ENCODE measurements around the gene LINGO4.

The LINGO4 gene

DNA sequence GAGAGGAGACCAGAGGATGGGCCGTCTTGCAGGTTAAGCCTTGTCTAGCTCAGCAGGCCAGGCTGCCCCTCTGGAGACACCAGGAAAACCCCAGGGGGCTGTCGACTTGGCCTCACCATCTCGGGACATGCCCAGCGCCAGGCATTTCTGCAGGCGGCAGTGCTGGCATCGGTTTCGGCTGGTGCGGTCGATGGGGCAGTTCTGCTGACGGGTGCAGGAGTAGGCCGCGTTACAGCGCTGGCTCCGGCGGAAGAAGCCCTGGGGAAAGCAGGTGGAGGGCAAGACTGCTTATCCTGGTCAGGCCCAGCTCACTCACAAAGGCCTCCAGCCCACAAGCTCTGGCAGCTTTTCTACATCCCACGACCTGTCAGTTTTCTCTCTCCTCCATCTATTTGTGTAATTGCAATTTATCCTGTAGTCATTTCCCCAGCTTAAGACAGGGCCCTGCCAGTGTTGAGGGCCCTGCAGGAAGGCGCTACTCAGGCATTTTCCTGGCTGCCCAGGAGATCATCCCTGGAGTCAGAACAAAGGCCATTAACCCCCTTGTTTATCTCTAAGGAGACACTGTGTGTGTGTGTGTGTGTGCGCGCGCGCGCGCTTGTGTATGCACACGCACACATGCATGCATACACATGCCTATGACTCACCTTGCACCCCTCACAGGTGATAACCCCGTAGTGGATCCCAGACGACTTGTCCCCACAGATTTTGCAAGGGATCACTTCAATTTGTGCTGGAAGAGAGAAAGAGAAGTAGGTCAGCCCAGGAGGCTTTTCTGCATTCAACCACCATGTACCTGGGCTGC is 11.5 kb upstream of the LINGO4 start:
- TF ChIP-seq ZFP3 (CRISPR knock-in tag; IDR thresholded peaks at IDR 0.05) (no peak), ZC3H10 (CRISPR knock-in tag; IDR thresholded peaks at IDR 0.05) (no peak), SNAI2 (CRISPR knock-in tag; IDR thresholded peaks at IDR 0.05) (no peak), ZNF565 (CRISPR knock-in tag; conservative IDR thresholded peaks at IDR 0.05; ENCODE audit: low read depth) (no peak), ARNTL (CRISPR knock-in tag; IDR thresholded peaks at IDR 0.05; ENCODE audit: borderline replicate concordance, low read depth) (no peak), ESRRG (CRISPR knock-in tag; IDR thresholded peaks at IDR 0.05) (no peak), PPARA (CRISPR knock-in tag; IDR thresholded peaks at IDR 0.05; ENCODE audit: borderline replicate concordance) (no peak), OSR1 (CRISPR knock-in tag; IDR thresholded peaks at IDR 0.05) (no peak), ZNF70 (CRISPR knock-in tag; IDR thresholded peaks at IDR 0.05) (no peak), TOX (CRISPR knock-in tag; IDR thresholded peaks at IDR 0.05; ENCODE audit: borderline replicate concordance) (no peak), GLIS3 (CRISPR knock-in tag; IDR thresholded peaks at IDR 0.05) (no peak), BACH2 (CRISPR knock-in tag; IDR thresholded peaks at IDR 0.05; ENCODE audit: borderline replicate concordance) (no peak), ZNF8 (CRISPR knock-in tag; IDR thresholded peaks at IDR 0.05) (no peak), ZFP30 (CRISPR knock-in tag; IDR thresholded peaks at IDR 0.05) (no peak), CSDC2 (CRISPR knock-in tag; IDR thresholded peaks at IDR 0.05) (no peak), TCF4 (CRISPR knock-in tag; IDR thresholded peaks at IDR 0.05; ENCODE audit: borderline replicate concordance) (no peak)
- TF ChIP-seq, protein P1, sequence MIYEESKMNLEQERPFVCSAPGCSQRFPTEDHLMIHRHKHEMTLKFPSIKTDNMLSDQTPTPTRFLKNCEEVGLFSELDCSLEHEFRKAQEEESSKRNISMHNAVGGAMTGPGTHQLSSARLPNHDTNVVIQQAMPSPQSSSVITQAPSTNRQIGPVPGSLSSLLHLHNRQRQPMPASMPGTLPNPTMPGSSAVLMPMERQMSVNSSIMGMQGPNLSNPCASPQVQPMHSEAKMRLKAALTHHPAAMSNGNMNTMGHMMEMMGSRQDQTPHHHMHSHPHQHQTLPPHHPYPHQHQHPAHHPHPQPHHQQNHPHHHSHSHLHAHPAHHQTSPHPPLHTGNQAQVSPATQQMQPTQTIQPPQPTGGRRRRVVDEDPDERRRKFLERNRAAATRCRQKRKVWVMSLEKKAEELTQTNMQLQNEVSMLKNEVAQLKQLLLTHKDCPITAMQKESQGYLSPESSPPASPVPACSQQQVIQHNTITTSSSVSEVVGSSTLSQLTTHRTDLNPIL (CRISPR knock-in tag; IDR thresholded peaks at IDR 0.05; ENCODE audit: low read depth) = no peak
- TF ChIP-seq, protein P2, sequence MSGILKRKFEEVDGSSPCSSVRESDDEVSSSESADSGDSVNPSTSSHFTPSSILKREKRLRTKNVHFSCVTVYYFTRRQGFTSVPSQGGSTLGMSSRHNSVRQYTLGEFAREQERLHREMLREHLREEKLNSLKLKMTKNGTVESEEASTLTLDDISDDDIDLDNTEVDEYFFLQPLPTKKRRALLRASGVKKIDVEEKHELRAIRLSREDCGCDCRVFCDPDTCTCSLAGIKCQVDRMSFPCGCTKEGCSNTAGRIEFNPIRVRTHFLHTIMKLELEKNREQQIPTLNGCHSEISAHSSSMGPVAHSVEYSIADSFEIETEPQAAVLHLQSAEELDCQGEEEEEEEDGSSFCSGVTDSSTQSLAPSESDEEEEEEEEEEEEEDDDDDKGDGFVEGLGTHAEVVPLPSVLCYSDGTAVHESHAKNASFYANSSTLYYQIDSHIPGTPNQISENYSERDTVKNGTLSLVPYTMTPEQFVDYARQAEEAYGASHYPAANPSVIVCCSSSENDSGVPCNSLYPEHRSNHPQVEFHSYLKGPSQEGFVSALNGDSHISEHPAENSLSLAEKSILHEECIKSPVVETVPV (CRISPR knock-in tag; IDR thresholded peaks at IDR 0.05) = no peak
- TF ChIP-seq, protein P3, sequence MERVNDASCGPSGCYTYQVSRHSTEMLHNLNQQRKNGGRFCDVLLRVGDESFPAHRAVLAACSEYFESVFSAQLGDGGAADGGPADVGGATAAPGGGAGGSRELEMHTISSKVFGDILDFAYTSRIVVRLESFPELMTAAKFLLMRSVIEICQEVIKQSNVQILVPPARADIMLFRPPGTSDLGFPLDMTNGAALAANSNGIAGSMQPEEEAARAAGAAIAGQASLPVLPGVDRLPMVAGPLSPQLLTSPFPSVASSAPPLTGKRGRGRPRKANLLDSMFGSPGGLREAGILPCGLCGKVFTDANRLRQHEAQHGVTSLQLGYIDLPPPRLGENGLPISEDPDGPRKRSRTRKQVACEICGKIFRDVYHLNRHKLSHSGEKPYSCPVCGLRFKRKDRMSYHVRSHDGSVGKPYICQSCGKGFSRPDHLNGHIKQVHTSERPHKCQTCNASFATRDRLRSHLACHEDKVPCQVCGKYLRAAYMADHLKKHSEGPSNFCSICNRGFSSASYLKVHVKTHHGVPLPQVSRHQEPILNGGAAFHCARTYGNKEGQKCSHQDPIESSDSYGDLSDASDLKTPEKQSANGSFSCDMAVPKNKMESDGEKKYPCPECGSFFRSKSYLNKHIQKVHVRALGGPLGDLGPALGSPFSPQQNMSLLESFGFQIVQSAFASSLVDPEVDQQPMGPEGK (CRISPR knock-in tag; IDR thresholded peaks at IDR 0.05; ENCODE audit: borderline replicate concordance) = no peak
- TF ChIP-seq, protein P4, sequence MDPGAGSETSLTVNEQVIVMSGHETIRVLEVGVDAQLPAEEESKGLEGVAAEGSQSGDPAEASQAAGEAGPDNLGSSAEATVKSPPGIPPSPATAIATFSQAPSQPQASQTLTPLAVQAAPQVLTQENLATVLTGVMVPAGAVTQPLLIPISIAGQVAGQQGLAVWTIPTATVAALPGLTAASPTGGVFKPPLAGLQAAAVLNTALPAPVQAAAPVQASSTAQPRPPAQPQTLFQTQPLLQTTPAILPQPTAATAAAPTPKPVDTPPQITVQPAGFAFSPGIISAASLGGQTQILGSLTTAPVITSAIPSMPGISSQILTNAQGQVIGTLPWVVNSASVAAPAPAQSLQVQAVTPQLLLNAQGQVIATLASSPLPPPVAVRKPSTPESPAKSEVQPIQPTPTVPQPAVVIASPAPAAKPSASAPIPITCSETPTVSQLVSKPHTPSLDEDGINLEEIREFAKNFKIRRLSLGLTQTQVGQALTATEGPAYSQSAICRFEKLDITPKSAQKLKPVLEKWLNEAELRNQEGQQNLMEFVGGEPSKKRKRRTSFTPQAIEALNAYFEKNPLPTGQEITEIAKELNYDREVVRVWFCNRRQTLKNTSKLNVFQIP (CRISPR knock-in tag; IDR thresholded peaks at IDR 0.05; ENCODE audit: borderline replicate concordance, low read depth) = no peak
- ATAC-seq = no peak

DNA sequence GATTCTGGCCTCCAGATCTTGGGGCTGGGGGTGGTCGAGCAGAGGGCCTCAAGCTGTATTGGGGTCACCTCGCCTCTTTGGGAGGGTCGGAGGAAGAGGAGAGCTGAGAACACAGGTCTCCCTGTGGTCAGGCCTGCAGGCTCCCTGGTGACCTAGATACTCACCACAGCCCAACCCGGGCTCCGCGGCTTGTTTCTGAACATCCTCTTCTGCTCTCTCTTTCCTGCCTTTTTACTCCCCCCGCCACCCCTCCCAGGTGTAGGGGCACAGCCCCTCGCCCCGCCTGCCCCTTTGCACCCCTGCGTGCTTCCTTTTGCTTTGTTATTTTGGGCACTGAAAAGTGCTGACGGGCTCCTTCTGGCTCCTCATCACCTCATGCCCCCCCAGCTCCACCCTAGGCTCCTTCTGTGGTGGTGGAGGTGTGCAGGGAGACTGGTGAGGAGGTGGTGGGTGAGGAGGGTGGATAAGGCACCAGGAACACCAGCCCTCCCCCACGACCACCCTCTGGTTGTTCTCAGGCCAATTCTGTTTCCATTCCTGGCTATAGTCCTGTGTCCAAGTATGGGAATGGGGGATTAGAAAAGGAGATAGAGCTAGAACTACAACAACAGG is 10.6 kb upstream of the LINGO4 start:
- no peak for ATAC-seq
- no peak for TF ChIP-seq CSDC2 (CRISPR knock-in tag; IDR thresholded peaks at IDR 0.05)
- no peak for TF ChIP-seq SNAI2 (CRISPR knock-in tag; IDR thresholded peaks at IDR 0.05)
- TF ChIP-seq ZNF70 (CRISPR knock-in tag; IDR thresholded peaks at IDR 0.05) = no peak
- no peak for TF ChIP-seq ZFP30 (CRISPR knock-in tag; IDR thresholded peaks at IDR 0.05)
- TF ChIP-seq PPARA (CRISPR knock-in tag; IDR thresholded peaks at IDR 0.05; ENCODE audit: borderline replicate concordance) = no peak

DNA sequence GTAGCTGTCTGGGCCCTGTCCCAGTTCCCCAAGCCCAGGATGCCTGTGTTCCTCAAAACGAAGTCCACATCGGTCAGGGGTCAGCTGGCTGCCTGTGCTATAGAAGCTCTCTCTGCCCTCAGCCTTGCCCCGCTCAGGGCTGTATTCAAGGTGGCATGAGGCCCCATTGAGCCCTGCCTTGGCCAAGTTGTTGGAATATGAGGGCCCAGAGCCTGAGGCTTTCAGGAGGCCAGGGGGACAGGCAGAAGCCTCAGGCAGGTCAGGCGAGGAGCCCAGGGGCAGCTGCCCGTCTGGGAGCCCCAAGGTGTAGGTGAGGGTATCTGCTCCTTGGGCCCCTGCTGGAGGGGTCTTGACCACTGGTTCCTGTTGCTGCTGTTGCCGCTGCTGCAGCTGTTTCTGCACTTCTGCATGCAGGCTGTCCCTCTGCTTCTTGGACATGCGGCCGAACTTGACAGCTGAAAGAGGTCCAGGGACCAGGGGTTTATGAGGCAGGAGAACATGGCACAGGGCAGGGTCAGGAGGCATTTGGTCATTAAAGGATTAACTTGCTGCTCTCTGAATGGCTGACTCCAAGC is 9.8 kb upstream of the LINGO4 start:
- TF ChIP-seq CSDC2 (CRISPR knock-in tag; IDR thresholded peaks at IDR 0.05) = no peak
- no peak for TF ChIP-seq RARB (CRISPR knock-in tag; IDR thresholded peaks at IDR 0.05)
- TF ChIP-seq ZFP3 (CRISPR knock-in tag; IDR thresholded peaks at IDR 0.05) = no peak
- TF ChIP-seq ZFP30 (CRISPR knock-in tag; IDR thresholded peaks at IDR 0.05) = no peak
- no peak for TF ChIP-seq PPARA (CRISPR knock-in tag; IDR thresholded peaks at IDR 0.05; ENCODE audit: borderline replicate concordance)
- TF ChIP-seq ZC3H10 (CRISPR knock-in tag; IDR thresholded peaks at IDR 0.05) = no peak
- TF ChIP-seq, protein P3 (CRISPR knock-in tag; IDR thresholded peaks at IDR 0.05; ENCODE audit: borderline replicate concordance) = no peak
- TF ChIP-seq, protein P1 (CRISPR knock-in tag; IDR thresholded peaks at IDR 0.05; ENCODE audit: low read depth) = no peak
- no peak for TF ChIP-seq GLIS3 (CRISPR knock-in tag; IDR thresholded peaks at IDR 0.05)
- ATAC-seq = no peak
